NCI-H748 (cell line): Measurements from ENCODE around the gene C9orf85.
"Not testable (repeated sequence)": the region's sequence is repeated elsewhere in the genome, so short reads cannot be mapped to it uniquely, and the experiment has no call there.

Source experiments
- DNase-seq: peaks from one replicate; lab custom pipeline; 2025; ENCODE audit not compliant: unreplicated experiment; lab: John Stamatoyannopoulos, UW

C9orf85 gene

GRCh38 chr9:71987471-71988371 is 76.3 kb downstream of the C9orf85 start:
- no peak for DNase-seq

GRCh38 chr9:71990466-71990865 is 79.0 kb downstream of the C9orf85 start:
- no peak for DNase-seq

GRCh38 chr9:72005451-72005850 is 94.0 kb downstream of the C9orf85 start:
- no peak for DNase-seq

- DNase-seq: no peak
These were observed 95.1 kb downstream of the C9orf85 start for GRCh38 chr9:72006501-72006900.

- DNase-seq: not testable (repeated sequence)
These were observed 96.3 kb downstream of the C9orf85 start for GRCh38 chr9:72007726-72008125.

- DNase-seq: no peak
These were observed 101.2 kb downstream of the C9orf85 start for GRCh38 chr9:72012646-72013045.

GRCh38 chr9:72013292-72013760 is 101.9 kb downstream of the C9orf85 start:
- no peak for DNase-seq

- no peak for DNase-seq
These were observed 111.4 kb downstream of the C9orf85 start for GRCh38 chr9:72022841-72023240.
